HG02571 (cell line): ENCODE measurements around the gene CNST.
"Not testable (repeated sequence)": the region's sequence is repeated elsewhere in the genome, so short reads cannot be mapped to it uniquely, and the experiment has no call there.

Experiments
- ATAC-seq: cut with Tn5 transposase; IDR thresholded peaks from one replicate; pipeline ENCODE4 v1.9.1; 2021; ENCODE audit warnings: mild to moderate bottlenecking, moderate library complexity; ENCODE audit not compliant: unreplicated experiment

CNST gene

DNA sequence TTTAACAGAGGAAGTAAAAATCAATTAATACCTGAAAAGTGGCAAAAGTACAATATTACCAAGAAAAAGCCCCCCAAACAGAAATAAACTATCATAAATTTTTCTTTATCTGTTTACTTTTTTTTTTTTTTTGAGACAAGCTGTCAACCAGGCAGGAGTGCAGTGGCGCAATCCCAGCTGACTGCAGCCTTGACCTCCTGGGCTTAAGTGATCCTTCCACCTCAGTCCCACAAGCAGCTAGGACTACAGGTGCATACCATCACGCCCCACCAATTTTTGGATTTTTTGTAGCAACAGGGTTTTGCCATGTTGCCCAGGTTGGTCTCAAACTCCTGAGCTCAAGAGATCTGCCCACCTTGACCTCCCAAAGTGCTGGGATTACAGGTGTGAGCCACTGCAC is 8.2 kb upstream of the CNST start:
- no peak for ATAC-seq

DNA sequence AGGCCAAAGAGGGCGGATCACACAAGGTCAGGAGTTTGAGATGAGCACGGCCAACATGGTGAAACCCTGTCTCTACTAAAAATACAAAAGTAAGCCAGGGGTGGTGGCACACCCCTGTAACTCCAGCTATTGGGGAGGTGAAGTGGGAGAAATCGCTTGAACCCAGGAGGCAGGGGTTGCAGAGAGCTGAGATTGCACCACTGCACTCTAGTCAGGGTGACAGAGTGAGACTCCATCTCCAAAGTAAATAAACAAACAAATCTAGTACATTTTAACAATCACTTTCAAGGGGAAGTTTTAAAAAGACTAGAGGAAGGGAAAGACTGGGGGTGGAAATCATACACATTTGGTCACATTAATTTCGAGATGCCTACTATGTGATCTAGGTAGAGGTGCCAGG is 6.9 kb upstream of the CNST start:
- ATAC-seq, result no peak

DNA sequence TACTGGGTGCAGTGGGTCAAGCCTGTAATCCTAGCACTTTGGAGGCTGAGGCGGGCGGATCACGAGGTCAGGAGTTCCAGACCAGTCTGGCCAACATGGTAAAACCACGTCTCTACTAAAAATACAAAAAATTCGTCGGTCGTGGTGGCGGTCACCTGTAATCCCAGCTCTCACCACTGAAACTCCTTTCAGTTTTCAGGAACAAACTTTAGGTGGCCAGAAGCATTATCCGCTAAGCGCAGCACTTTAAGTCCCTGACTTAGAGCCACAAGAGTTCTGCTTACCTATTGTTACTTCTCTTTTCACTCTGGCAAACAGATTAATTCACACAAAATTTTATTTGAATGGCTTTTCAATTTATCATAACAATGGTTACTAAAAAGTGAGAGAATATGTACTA is 5.4 kb upstream of the CNST start:
- not testable (repeated sequence) for ATAC-seq

DNA sequence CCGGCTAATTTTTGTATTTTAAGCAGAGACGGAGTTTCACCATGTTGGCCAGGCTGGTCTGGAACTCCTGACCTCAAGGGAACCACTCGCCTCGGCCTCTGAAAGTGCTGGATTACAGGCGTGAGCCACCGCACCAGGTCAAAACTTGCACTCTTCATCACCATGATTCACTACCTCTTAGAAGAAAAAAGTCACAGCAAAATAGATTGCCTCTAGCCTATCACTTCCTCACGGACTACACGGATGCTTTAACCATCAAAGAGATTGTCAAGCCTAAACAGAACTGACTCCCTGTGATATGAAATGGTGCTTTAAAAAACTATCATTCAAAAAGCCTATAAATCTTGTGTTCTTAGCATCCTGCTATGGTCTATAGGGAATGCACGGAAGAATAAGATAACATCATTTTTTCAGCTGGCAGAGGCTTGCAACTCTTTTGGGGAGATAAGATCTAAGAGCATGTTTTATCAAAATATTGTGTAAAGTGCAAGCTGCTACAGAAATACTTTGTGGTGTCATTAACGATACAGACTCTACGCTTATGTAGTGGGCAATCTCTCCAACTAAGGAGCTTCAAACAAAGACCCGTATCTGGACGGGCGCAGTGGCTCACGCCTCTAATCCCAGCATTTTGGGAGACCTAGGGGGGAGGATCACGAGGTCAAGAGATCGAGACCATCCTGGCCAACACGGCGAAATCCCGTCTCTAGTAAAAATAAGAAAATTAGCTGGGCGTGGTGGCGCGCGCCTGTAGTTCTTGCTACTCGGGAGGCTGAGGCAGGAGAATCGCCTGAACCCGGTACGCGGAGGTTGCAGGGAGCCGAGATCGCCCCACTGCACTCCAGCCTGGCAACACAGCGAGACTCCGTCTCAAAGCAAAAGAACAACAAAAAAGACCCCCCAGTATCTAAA is 1.2 kb upstream of the CNST start:
- no peak for ATAC-seq

DNA sequence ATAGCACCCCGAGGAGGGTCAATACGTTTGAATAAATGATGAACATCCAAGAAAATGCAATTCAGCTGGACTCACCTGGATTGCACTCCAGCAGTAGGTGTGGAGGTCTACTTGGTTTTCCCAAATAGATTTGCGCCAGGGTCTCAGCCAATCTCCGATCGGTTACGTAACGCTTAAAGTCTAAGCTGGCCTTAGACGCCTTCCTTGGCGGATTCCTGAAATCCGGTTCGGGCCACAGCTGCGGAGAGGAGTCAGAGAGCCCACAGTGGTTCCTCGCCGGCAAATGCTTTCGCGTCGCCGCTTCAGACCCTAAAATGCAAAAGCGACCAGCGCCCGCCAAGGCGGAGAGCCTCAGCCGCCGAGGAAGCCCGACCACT is 517 bp upstream of the CNST start:
- ATAC-seq, result peak; percentile 0

DNA sequence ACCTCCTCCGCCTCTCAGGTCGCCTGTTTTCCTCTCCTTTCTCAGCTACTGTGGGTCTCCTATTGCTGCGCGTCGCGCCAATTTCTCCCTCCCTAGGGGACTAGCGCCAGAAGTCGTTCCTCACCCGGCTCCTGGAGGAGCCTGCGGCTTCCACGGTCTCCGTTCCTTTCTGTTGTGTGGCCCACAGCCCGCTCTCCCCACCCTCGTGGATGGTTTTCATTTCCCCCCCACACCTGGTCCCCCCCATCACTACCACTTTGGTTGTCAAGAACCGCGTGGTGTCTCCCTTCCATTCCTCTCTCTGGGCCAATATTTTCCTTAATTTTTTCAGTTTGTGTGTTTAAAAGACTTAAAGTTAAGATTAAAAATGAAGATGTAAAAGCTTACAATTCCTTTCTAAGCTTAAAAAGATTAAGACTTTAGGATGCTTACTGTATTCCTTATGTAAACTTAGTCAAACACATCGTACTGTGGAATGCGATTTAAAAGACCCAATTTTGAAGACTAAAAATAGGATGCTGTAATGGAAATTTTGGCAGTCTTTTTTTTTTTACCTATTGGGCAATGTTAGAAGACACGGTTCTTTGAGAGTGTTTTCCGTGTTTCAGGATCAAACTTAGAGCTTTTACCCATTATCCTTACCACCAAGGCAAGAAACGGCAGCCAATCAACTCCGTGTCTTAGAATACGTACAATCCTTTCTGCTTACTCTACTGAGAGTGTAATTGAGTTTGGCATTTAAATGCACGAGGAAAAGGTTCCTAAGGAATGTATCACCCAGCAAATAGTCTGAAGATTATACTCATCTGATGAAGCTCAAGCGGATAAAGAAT is 773 bp downstream of the CNST start:
- ATAC-seq, result peak; percentile 21

DNA sequence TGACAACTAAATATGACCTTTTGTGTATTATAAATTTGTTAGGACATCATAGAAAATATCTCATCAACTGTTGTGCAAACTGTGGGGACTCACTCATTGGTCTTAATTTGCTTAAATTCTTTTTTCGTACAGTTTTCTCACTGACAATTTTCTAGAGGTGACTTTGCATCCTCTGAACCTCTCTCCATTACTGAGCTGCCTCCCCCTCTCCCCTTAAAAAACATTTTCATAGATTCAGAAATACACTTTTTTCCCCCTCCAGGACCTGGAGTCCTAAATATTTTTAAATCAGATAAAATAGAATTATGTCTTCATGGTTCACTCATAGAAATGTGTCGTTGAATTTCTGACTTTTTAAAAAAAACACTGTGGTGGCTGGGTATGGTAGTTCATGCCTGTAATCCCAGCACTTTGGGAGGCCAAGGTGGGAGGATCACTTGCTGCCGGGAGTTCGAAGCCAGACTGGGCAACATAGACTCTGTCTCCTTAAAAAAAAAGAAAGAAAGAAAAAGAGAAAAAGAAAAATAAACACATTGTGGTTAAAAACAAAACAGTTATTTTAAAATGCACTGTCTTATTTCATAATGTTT is 1.5 kb downstream of the CNST start:
- no peak for ATAC-seq

DNA sequence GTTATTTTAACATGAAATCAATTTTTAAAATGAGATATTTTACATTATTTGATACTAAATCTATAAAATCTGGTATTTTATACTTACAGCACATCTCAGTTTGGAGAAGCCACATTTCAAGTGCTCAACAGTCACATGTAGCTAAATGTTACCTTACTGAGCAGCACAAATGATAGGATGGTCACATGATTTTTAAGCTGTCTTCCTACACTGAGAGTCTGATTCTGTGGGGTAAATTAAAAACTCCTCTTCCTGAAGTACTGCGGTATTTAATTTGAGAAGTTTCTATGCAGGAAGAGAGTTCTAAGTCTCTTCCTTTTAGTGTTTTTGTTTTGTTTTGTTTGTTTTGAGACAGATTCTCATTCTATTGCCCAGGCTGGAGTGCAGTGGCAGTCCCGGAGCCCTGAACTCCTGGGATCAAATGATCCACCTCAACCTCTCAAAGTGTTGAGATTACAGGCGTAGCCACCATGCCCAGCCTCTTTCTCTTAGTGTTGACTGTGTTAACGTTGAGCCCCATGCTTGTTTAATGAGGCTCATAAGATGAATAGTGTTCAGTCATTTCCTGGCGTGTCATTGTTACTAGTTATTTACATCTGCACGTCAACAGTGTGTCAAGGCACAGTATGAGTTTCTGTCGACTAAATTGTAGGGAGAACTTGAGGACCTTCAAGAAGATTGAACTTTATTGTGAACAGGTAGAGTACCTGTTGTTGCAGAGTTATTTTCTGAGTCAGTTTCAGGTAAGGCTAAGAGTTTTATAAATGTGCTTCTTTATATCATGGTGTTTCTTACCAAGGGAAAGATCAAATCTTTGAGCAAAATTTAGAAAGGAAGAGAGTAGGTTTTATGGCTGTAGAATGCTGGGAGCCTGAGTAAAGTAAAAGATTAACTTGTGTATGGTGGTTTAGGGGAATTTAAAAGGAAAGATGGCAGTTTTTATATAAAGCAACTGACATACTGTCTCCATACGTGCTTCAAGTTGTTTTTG is 3.3 kb downstream of the CNST start:
- no peak for ATAC-seq

DNA sequence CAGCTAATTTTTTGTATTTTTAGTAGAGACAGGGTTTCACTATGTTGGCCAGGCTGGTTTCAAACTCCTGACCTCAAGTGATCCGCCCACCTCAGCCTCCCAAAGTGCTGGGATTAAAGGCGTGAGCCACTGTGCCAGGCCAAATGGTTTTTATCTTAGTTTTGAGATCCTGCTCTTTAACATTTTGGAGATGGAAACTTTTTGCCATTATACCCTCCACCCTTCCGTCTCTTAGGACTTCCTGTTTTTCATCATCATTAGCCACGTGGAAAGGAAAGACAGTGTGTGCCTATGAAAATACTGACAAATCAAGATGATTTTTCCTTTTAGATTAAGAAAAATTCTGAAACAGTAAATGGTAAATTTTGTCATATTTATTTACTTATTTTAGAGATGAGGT is 5.1 kb downstream of the CNST start:
- ATAC-seq, result not testable (repeated sequence)

DNA sequence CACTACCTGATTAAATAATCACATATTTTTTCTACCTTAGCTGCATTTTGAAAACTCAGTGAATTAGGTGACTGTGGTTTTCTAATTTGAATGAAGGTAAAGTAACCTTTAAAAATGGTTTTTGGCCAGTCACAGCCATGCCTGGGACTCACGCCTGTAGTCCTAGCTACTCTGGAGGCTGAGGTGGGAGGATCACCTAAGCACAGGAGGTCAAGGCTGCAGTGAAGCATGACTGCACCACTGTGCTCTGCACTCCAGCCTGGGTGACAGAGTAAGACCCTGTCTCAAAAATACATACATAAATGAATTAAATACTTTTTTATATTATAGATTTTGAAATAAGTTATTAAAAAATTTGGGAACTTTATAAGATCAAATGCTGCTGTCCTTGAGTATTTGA is 5.7 kb downstream of the CNST start:
- no peak for ATAC-seq

DNA sequence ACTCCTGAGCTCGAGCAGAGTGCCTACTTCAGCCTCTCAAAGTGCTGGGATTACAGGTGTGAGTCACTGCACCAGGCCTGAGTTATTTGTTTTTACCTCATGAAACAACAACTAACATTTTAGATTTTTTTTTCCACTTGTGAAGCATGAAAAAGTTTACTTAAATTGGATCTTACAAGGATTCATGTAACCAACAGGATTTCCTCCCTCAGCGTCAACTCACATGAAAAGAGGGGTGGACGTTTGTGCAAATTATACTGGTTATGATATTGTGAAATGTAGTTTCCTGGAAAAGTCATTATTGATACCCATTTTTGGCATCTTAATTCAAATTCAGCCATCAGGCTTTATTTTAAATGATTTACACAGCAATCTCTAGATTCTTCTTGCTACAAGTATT is 6.5 kb downstream of the CNST start:
- ATAC-seq, result no peak

DNA sequence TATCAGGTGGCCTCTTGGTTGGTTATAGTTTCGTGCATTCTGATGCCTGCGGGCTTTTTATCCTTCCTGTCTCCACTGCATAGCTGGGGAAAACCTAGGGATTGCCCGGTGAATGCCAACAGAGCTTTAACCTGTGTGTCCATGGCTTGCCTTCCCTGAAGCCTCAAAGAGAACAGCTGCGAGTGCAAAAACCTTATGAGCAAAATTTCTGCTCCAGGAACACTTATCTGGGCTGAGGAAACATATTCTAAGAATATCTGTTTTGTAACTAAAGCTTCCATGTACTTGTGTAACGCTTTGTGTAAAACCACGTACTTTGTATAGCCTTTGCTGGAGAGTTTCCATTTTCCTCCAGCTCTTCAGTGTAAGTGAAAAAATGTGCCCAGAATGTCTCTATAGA is 7.2 kb downstream of the CNST start:
- ATAC-seq, result no peak

DNA sequence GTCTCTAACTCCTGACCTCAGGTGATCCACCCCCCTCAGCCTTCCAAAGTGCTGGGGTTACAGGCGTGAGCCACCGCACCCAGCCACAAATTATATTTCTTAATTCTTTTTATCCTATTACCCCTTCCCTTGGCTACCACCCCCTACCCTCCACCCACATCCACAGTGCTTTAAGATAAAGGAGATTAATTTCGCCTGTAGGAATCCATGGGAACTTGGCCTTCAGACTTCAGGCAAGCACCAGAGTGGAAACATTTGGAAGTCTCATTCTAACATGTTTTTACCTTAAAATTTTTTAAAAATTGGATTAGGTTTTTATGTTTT is 10.4 kb downstream of the CNST start:
- no peak for ATAC-seq

DNA sequence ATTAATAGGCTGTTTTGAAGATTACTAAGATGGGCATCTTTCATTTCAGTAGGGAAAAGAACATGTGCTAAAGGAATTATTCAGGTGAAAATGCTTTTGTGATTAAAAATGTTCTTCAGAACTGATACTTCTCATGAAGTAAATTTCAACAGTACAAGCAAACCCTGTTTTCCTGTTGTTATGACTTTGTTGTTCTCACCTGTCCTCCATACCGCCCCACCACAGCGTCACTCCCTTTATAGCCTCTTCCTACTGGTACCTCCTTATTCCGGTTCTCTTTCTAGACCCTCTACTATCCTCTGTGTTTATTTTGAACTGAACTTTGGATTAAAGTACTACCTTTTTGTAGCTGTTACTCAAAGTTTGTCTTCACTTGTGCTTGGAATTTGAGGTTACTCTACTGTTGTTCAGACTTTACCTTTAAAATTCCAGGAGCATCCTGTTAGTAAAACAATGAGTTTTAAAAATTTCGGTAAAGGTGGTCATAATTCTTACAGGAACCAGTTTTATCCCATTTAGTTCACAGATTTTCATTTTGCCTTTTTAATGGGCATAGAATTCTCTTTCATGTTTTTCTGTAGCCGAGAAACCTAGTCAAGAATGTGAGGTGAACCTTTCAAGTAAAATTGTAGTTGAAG is 10.9 kb downstream of the CNST start:
- no peak for ATAC-seq

DNA sequence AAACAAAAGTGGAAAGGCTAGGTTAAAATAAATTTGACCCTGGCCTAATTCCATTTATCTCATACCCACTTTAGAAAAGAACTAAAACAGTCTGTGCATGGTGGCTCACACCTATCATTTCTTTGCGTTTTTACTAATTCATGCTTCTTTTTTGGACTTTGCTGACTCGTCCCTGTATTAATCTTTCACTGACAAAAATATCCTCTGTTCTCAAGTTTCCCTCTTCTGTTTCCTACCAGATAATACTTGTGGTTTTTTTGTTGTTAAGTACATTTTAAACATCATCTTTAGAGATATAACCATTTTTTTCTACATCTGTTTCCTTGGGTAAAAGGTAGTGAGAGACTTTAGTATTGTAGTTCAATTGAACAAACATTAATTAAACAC is 11.5 kb downstream of the CNST start:
- ATAC-seq, result no peak

DNA sequence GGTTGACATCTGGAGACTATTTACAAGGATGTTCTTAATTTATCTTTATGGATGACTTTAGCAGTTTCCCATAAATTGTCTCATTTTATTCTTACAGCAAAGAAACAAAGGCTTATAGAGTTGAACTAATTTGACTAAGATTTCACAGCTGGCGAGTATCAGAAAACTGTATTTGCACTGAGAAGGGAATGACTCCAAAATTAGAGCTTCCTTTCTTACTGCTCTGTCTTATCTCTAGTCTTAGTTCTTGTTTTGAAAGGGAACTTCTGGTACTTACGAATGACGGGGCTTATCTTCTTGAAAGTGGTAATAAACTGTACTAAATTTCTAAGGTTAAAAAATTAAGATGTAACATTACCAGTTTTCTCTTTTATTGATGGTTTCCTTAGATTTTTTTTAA is 13.6 kb downstream of the CNST start:
- ATAC-seq, result peak; percentile 78

DNA sequence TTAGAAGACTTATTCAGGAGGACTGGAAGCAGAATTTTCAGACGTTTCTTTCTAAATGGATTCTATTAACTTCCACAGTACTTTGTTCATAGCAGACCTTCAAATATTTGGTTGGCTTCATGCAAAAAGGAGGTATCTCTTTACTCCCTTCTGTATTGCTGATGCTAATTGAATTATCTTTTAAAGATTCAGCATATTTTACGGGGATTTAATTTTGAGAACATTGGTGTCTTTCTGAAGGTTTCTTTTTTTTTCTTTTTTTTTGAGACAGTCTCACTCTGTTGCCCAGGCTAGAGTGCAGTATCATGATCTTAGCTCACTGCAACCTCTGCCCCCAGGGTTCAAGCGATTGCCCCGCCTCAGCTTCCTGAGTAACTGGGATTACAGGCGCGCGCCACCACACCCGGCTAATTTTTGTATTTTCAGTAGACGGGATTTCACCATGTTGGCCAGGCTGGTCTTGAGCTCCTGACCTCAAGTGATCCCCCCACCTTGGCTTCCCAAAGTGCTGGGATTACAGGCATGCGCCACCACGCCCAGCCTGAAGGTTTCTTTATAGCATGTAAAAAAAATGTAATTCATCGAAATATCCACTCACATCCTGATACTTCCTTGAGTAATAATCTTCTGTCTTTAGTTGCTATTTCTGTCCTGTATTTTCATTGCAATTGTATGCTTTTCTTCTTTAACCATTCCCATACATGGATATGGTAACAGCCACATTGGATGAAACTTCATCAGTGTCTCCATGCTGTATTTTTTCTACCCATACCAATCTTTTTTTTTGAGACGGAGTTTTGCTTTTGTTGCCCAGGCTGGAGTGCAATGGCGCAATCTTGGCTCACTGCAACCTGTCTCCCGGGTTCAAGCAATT is 14.5 kb downstream of the CNST start:
- ATAC-seq, result no peak

DNA sequence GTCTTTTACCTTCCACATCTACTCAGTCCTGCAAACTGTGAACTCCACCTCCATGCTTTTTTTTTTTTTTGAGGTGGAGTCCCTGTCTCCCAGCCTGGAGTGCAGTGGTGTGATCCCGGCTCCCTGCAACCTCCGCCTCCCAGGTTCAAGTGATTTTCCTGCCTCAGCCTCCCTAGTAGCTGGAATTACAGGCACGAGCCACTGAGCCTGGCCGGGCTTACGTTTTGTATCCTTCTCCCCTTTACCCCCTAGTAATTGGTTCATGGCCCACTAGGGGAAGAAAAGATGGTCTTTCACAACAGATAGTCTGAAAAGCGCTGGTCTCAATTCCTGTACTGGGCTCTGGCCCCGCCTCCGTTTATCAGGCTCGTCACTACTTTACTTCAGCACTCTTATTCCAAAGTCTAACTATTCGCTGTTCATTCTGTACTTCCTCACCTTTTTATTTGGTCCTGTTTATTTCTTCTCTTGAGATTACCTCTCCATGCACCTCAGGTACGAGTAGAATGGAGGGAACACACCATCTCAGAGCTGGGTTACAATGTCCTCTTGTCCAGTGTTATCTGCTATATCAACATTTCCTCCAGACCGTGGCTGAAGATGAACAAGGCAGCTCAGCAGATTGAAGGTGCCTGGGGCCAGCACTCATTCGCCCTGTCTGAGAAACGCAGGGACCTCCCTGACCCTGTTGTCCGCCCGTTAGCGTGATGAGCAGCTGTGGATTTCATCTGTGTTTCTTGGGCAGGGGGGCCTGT is 16.2 kb downstream of the CNST start:
- ATAC-seq, result no peak

DNA sequence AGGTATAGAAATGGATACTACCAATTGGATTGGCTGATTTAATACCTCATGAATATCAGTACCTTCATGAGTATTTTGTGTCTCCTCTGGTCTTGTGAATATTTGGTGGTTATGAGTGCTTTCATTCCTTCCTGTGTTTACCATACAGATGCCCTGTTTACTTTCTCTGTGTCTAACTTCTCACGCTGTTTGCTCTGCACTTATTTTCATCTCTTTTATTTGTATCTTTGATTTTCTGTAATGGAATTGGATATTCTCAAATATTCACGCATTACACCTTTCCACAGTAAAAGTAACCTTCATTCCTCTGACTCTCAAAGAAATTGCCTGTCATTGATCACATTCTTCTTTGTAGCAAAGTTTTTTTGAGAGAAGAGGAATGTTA is 16.8 kb downstream of the CNST start:
- no peak for ATAC-seq
